VCaP (cell line): ENCODE data around the gene PTPRE.

Source experiments
- H3K27ac ChIP-seq: fragments of 450-650 bp; 2 replicates; pipeline ENCODE4 v1.5.1; 2017
- CTCF ChIP-seq: fragments of 450-650 bp; conservative IDR thresholded peaks from 2 replicates; pipeline ENCODE4 v1.5.1; 2017; ENCODE audit warnings: mild to moderate bottlenecking, moderate library complexity

PTPRE gene

GRCh38 chr10:128054163-128054970 lies 147.5 kb downstream of the PTPRE start:
- no peak for TF ChIP-seq CTCF
- no peak overlapping the region for H3K27ac ChIP-seq

GRCh38 chr10:128055061-128055868 lies 148.4 kb downstream of the PTPRE start:
- no peak overlapping the region for H3K27ac ChIP-seq
- no peak for TF ChIP-seq CTCF

GRCh38 chr10:128056303-128057050 lies 149.6 kb downstream of the PTPRE start:
- no peak overlapping the region for H3K27ac ChIP-seq
- TF ChIP-seq CTCF = no peak

GRCh38 chr10:128058106-128058749 lies 151.3 kb downstream of the PTPRE start:
- TF ChIP-seq CTCF = no peak
- H3K27ac ChIP-seq = no peak overlapping the region

GRCh38 chr10:128058750-128059134 lies 151.8 kb downstream of the PTPRE start:
- TF ChIP-seq CTCF = no peak
- no peak overlapping the region for H3K27ac ChIP-seq

- H3K27ac ChIP-seq = no peak overlapping the region
- no peak for TF ChIP-seq CTCF
These were observed 152.5 kb downstream of the PTPRE start for GRCh38 chr10:128059266-128059981.
